GM12892 (cell line): Measurements from ENCODE around the gene KIRREL2.
A peak's percentile ranks its signal among the peaks of the same experiment; 100 is the strongest.

Experiments
- DNase-seq: peaks from one replicate; pipeline ENCODE4 v3.0.0; 2011; ENCODE audit not compliant: insufficient read length
- FAIRE-seq: peaks from 2 replicates; lab custom pipeline; 2011; peaks lifted over from hg19 to GRCh38; lab: Jason Lieb, UNC
- POLR2A ChIP-seq: IDR thresholded peaks from 2 replicates; pipeline ENCODE4 v1.6.1; 2011; ENCODE audit warnings: low read depth, low read length, control low read depth
- POLR2AphosphoS5 ChIP-seq: IDR thresholded peaks from 2 replicates; pipeline ENCODE4 v1.6.1; 2011; ENCODE audit warnings: low read depth, low read length, control low read depth
- TAF1 ChIP-seq: IDR thresholded peaks from 2 replicates; pipeline ENCODE4 v1.6.1; 2011; ENCODE audit warnings: low read depth, mild to moderate bottlenecking, control low read depth, low read length, borderline replicate concordance

KIRREL2 gene

GRCh38 chr19:35874392-35874930, 17.8 kb downstream of the KIRREL2 start:
- FAIRE-seq (no peak), DNase-seq (no peak)
- TF ChIP-seq POLR2AphosphoS5: no peak
- no peak for TF ChIP-seq POLR2A
- no peak for TF ChIP-seq TAF1

GRCh38 chr19:35879068-35879467, 22.4 kb downstream of the KIRREL2 start:
- no peak for FAIRE-seq
- no peak for TF ChIP-seq POLR2AphosphoS5
- TF ChIP-seq POLR2A: no peak
- no peak for TF ChIP-seq TAF1
- no peak for DNase-seq

- FAIRE-seq: peak; percentile 72
- TF ChIP-seq POLR2A: no peak
- no peak for TF ChIP-seq TAF1
- no peak for TF ChIP-seq POLR2AphosphoS5
These were observed 23.1 kb downstream of the KIRREL2 start for GRCh38 chr19:35879770-35880317.

GRCh38 chr19:35882114-35882832, 25.6 kb downstream of the KIRREL2 start:
- peak; percentile 92 for FAIRE-seq

More at GRCh38 chr19:35879770-35880317, 23.1 kb downstream of the KIRREL2 start:
- no peak for DNase-seq

GRCh38 chr19:35883882-35884281, 27.2 kb downstream of the KIRREL2 start:
- FAIRE-seq: no peak
- no peak for TF ChIP-seq POLR2A
- TF ChIP-seq TAF1: no peak
- TF ChIP-seq POLR2AphosphoS5: no peak
- no peak for DNase-seq

More at GRCh38 chr19:35882114-35882832, 25.6 kb downstream of the KIRREL2 start:
- DNase-seq: no peak
- TF ChIP-seq TAF1 (no peak), POLR2A (no peak), POLR2AphosphoS5 (no peak)

- TF ChIP-seq POLR2AphosphoS5: peak; percentile 44; the same call in 1 of the 2 replicates
- TF ChIP-seq POLR2A: peak; percentile 18; the same call in 1 of the 2 replicates
- no peak for TF ChIP-seq TAF1
- DNase-seq (no peak), FAIRE-seq (no peak)
These were observed 28.6 kb downstream of the KIRREL2 start for GRCh38 chr19:35885225-35885738.

- DNase-seq (no peak), FAIRE-seq (no peak)
- no peak for TF ChIP-seq POLR2A
- no peak for TF ChIP-seq TAF1
- no peak for TF ChIP-seq POLR2AphosphoS5
These were observed 29.2 kb downstream of the KIRREL2 start for GRCh38 chr19:35885904-35886303.

- TF ChIP-seq TAF1: no peak
- peak; percentile 66; the same call in 1 of the 2 replicates for TF ChIP-seq POLR2AphosphoS5
- peak; percentile 48 for TF ChIP-seq POLR2A
These were observed 30.5 kb downstream of the KIRREL2 start for GRCh38 chr19:35887197-35887596.

GRCh38 chr19:35888398-35888797, 31.7 kb downstream of the KIRREL2 start:
- TF ChIP-seq TAF1 (no peak), POLR2A (no peak), POLR2AphosphoS5 (no peak)
- no peak for FAIRE-seq
- DNase-seq: no peak

More at GRCh38 chr19:35887197-35887596, 30.5 kb downstream of the KIRREL2 start:
- FAIRE-seq (no peak), DNase-seq (no peak)

GRCh38 chr19:35889370-35890112, 32.8 kb downstream of the KIRREL2 start:
- FAIRE-seq (no peak), DNase-seq (no peak)
- no peak for TF ChIP-seq POLR2A
- no peak for TF ChIP-seq POLR2AphosphoS5
- no peak for TF ChIP-seq TAF1
